Measurements from ENCODE around the gene FOSB. TPM values are rescaled to one million over a fixed set of nuclear protein-coding genes. Genes with fewer than 3 reads are reported as not detected.

FOSB gene
- total RNA-seq, 1 experiment from 2014 or later = 0.42 TPM

- DNase-seq (ENCODE audit: low read depth, low spot score) = no peak
- in situ Hi-C loops (cut with HindIII; ENCODE audit: low pct_unique_long_range_greater_than_20kb, low sequenced_read_pairs) = no loop called here
Observed at GRCh38 chr19:45494261-45494916, 26.6 kb downstream of the FOSB start.

- DNase-seq (ENCODE audit: low read depth, low spot score) = no peak
Observed at GRCh38 chr19:45495178-45495577, 27.4 kb downstream of the FOSB start.

GRCh38 chr19:45496349-45496953 is 28.7 kb downstream of the FOSB start:
- DNase-seq (ENCODE audit: low read depth, low spot score) = no peak
- in situ Hi-C loops (cut with HindIII; ENCODE audit: low pct_unique_long_range_greater_than_20kb, low sequenced_read_pairs) = no loop called here

More at GRCh38 chr19:45495178-45495577, 27.4 kb downstream of the FOSB start:
- in situ Hi-C loops (cut with HindIII; ENCODE audit: low pct_unique_long_range_greater_than_20kb, low sequenced_read_pairs) = no loop called here

- in situ Hi-C loops (cut with HindIII; ENCODE audit: low pct_unique_long_range_greater_than_20kb, low sequenced_read_pairs) = no loop called here
- DNase-seq (ENCODE audit: low read depth, low spot score) = no peak
Observed at GRCh38 chr19:45497791-45498190, 30.0 kb downstream of the FOSB start.

GRCh38 chr19:45498411-45499195 is 30.8 kb downstream of the FOSB start, which contains the start of gene PPM1N:
PPM1N (plus strand) TSS chr19:45498443; CDS start chr19:45498473, 30 bp downstream.
- no peak for DNase-seq (ENCODE audit: low read depth, low spot score)
- in situ Hi-C loops (cut with HindIII; ENCODE audit: low pct_unique_long_range_greater_than_20kb, low sequenced_read_pairs) = no loop called here

- DNase-seq (ENCODE audit: low read depth, low spot score) = peak; percentile 23
- in situ Hi-C loops (cut with HindIII; ENCODE audit: low pct_unique_long_range_greater_than_20kb, low sequenced_read_pairs) = no loop called here
Observed at GRCh38 chr19:45499196-45500180, 31.7 kb downstream of the FOSB start.

GRCh38 chr19:45500918-45501729 is 33.3 kb downstream of the FOSB start:
- in situ Hi-C loops (cut with HindIII; ENCODE audit: low pct_unique_long_range_greater_than_20kb, low sequenced_read_pairs) = no loop called here
- no peak for DNase-seq (ENCODE audit: low read depth, low spot score)

- DNase-seq (ENCODE audit: low read depth, low spot score) = no peak
- in situ Hi-C loops (cut with HindIII; ENCODE audit: low pct_unique_long_range_greater_than_20kb, low sequenced_read_pairs) = no loop called here
Observed at GRCh38 chr19:45501730-45502014, 33.9 kb downstream of the FOSB start.

- in situ Hi-C loops (cut with HindIII; ENCODE audit: low pct_unique_long_range_greater_than_20kb, low sequenced_read_pairs) = no loop called here
- no peak for DNase-seq (ENCODE audit: low read depth, low spot score)
Observed at GRCh38 chr19:45502111-45502510, 34.3 kb downstream of the FOSB start.

GRCh38 chr19:45503909-45504308 is 36.1 kb downstream of the FOSB start:
- in situ Hi-C loops (cut with HindIII; ENCODE audit: low pct_unique_long_range_greater_than_20kb, low sequenced_read_pairs) = no loop called here
- DNase-seq (ENCODE audit: low read depth, low spot score) = no peak

- in situ Hi-C loops (cut with HindIII; ENCODE audit: low pct_unique_long_range_greater_than_20kb, low sequenced_read_pairs) = no loop called here
- DNase-seq (ENCODE audit: low read depth, low spot score) = no peak
Observed at GRCh38 chr19:45505151-45505995, 37.6 kb downstream of the FOSB start.

- in situ Hi-C loops (cut with HindIII; ENCODE audit: low pct_unique_long_range_greater_than_20kb, low sequenced_read_pairs) = no loop called here
- no peak for DNase-seq (ENCODE audit: low read depth, low spot score)
Observed at GRCh38 chr19:45505996-45506245, 38.1 kb downstream of the FOSB start.

GRCh38 chr19:45506246-45506988 is 38.6 kb downstream of the FOSB start:
- peak; percentile 90 for DNase-seq (ENCODE audit: low read depth, low spot score)
- in situ Hi-C loops (cut with HindIII; ENCODE audit: low pct_unique_long_range_greater_than_20kb, low sequenced_read_pairs) = no loop called here

- in situ Hi-C loops (cut with HindIII; ENCODE audit: low pct_unique_long_range_greater_than_20kb, low sequenced_read_pairs) = no loop called here
Observed at GRCh38 chr19:45506989-45507871, 39.4 kb downstream of the FOSB start, which contains the start of gene VASP. VASP (plus strand) TSS chr19:45507479; CDS start chr19:45507772, 293 bp downstream.

GRCh38 chr19:45507872-45508416 is 40.1 kb downstream of the FOSB start:
- DNase-seq (ENCODE audit: low read depth, low spot score) = no peak
- in situ Hi-C loops (cut with HindIII; ENCODE audit: low pct_unique_long_range_greater_than_20kb, low sequenced_read_pairs) = no loop called here

More at GRCh38 chr19:45506989-45507871, 39.4 kb downstream of the FOSB start, which contains the start of gene VASP:
- peak; percentile 81 for DNase-seq (ENCODE audit: low read depth, low spot score)

Data from SK-MEL-5 (cell line).